OCI-LY7 (cell line): ENCODE results near the gene ACSL6. TPM values are rescaled to one million over a fixed set of nuclear protein-coding genes. Genes with fewer than 3 reads are reported as not detected.

Experiments used
- BruUV-seq: library from RNA; stranded (reverse); fragments of 400-500 nt; replicated peaks from 2 replicates; lab custom pipeline; 2021; lab: Mats Ljungman, UMichigan
- CTCF ChIA-PET: fragments of 300-600 bp; sonication (Branson Sonifier 250); formaldehyde crosslinking; loops from one replicate; lab custom pipeline; 2022; ENCODE audit warnings: antibody characterized with exemption; ENCODE audit not compliant: unreplicated experiment; lab: Charles Lee
- POLR2A ChIA-PET: fragments of 300-600 bp; sonication (Branson Sonifier 250); formaldehyde crosslinking; loops from one replicate; lab custom pipeline; 2022; ENCODE audit warnings: antibody characterized with exemption; lab: Charles Lee
- DNase-seq: peaks from one replicate; pipeline ENCODE4 v3.0.0-alpha.2; 2015; ENCODE audit warnings: low spot score
- H2AFZ ChIP-seq: fragments of 200-600 bp; sonication (generic), shearing (Covaris generic); 2 replicates; pipeline ENCODE4 v1.6.1; 2014; ENCODE audit warnings: mild to moderate bottlenecking, antibody characterized with exemption, low read length, moderate library complexity
- H3K27ac ChIP-seq: fragments of 200-600 bp; sonication (generic); 2 replicates; pipeline ENCODE4 v1.5.1; 2014; ENCODE audit warnings: mixed run types, low read depth, mild to moderate bottlenecking, moderate library complexity, low read length, inconsistent platforms; ENCODE audit not compliant: poor library complexity, severe bottlenecking
- H3K36me3 ChIP-seq: fragments of 200-600 bp; sonication (generic); 2 replicates; pipeline ENCODE4 v1.6.1; 2014; ENCODE audit warnings: mild to moderate bottlenecking, antibody characterized with exemption, low read length, moderate library complexity, mixed read lengths; ENCODE audit not compliant: insufficient read depth
- H3K4me1 ChIP-seq: fragments of 200-600 bp; sonication (generic); 2 replicates; pipeline ENCODE4 v1.5.1; 2014; ENCODE audit warnings: mild to moderate bottlenecking, low read length; ENCODE audit not compliant: insufficient read depth, poor library complexity, severe bottlenecking
- H3K4me2 ChIP-seq: fragments of 200-600 bp; sonication (generic); 2 replicates; pipeline ENCODE4 v1.6.1; 2014; ENCODE audit warnings: mild to moderate bottlenecking, low read length
- H3K4me3 ChIP-seq: fragments of 200-600 bp; sonication (generic); 2 replicates; pipeline ENCODE4 v1.5.1; 2014; ENCODE audit warnings: mild to moderate bottlenecking, low read depth, low read length; ENCODE audit not compliant: poor library complexity, severe bottlenecking
- H3K79me2 ChIP-seq: fragments of 200-600 bp; sonication (generic); 2 replicates; pipeline ENCODE4 v1.6.1; 2016; ENCODE audit warnings: low read depth, mild to moderate bottlenecking, low read length, moderate library complexity, mixed read lengths; ENCODE audit not compliant: insufficient read depth
- H3K9me2 ChIP-seq: fragments of 200-600 bp; sonication (generic); 2 replicates; pipeline ENCODE4 v1.6.1; 2016; ENCODE audit warnings: mild to moderate bottlenecking, low read length, mixed read lengths; ENCODE audit not compliant: insufficient read depth
- H3K9me3 ChIP-seq: fragments of 200-600 bp; sonication (generic); 2 replicates; pipeline ENCODE4 v1.6.1; 2014; ENCODE audit warnings: mild to moderate bottlenecking, mixed run types, low read length, mixed read lengths
- H4K20me1 ChIP-seq: fragments of 200-600 bp; sonication (generic); 2 replicates; pipeline ENCODE4 v1.6.1; 2014; ENCODE audit warnings: mild to moderate bottlenecking, antibody characterized with exemption, low read length, moderate library complexity, mixed read lengths; ENCODE audit not compliant: insufficient read depth
- EZH2phosphoT487 ChIP-seq: fragments of 200-600 bp; sonication (generic); IDR thresholded peaks from 2 replicates; pipeline ENCODE4 v1.6.1; 2018; ENCODE audit warnings: low read depth, borderline replicate concordance, mild to moderate bottlenecking, mixed run types, antibody characterized with exemption, low read length, moderate library complexity, mixed read lengths
- intact Hi-C: fragments of 100-400 bp; cut with micrococcal nuclease; formaldehyde crosslinking; loops from one replicate; pipeline ENCODE4 v1.10.0; 2022; ENCODE audit not compliant: unreplicated experiment
- total RNA-seq, 2 experiments: library from RNA; depleted of rRNA in 1 of 2; stranded (reverse); fragments of >200 nt in 1 of 2; shearing (Covaris generic) in 1 of 2; gene quantifications; 2 replicates each; pipeline ENCODE4 v1.2.3, GENCODE V29; 2014 to 2022
- TF ChIP-seq, protein P1 (sequence below): fragments of 200-600 bp; sonication (generic); conservative IDR thresholded peaks from 2 replicates; pipeline ENCODE4 v1.5.1; 2014; ENCODE audit warnings: mild to moderate bottlenecking, antibody characterized with exemption, low read length, moderate library complexity, mixed read lengths

Gene ACSL6
- total RNA-seq, 2 experiments from 2014 or later = not detected

DNA sequence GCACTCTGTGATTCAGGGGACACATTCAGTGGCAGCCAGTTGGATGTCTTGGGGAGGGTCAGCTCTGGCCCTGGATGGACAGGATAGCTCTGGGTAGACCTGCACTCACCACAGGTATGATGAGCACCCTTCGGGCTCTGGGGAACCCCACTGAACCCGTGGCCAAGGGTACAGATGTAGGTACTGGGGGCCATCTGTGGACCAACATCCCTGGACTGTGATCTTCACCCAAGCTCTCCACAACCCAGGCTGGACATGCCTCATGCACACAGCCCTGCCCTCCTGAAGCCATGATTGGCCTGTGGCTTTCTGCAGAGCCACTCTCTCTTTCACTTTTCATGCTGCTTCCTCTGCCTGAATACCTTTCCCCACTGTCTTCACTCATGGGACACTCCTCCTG is 15.6 kb upstream of the ACSL6 start:
- H3K4me2 ChIP-seq = no peak overlapping the region
- H3K79me2 ChIP-seq = no peaks in the 10 kb centered on the region
- no TSS peak for BruUV-seq
- H3K9me2 ChIP-seq = no peaks in the 10 kb centered on the region
- ChIA-PET POLR2A (interaction anchor here (0.6 kb wide), 1 partner anchor 223 kb away, joined by 3 read pairs; no protein-coding TSS in a partner anchor), CTCF (no interaction called here)
- H3K9me3 ChIP-seq = no peaks in the 10 kb centered on the region
- intact Hi-C loops = no loop called here
- no peak overlapping the region for H3K4me3 ChIP-seq
- H3K27ac ChIP-seq = no peak overlapping the region
- no peak for DNase-seq
- H3K4me1 ChIP-seq = no peaks in the 10 kb centered on the region
- H2AFZ ChIP-seq = no peak overlapping the region
- TF ChIP-seq, protein P1, sequence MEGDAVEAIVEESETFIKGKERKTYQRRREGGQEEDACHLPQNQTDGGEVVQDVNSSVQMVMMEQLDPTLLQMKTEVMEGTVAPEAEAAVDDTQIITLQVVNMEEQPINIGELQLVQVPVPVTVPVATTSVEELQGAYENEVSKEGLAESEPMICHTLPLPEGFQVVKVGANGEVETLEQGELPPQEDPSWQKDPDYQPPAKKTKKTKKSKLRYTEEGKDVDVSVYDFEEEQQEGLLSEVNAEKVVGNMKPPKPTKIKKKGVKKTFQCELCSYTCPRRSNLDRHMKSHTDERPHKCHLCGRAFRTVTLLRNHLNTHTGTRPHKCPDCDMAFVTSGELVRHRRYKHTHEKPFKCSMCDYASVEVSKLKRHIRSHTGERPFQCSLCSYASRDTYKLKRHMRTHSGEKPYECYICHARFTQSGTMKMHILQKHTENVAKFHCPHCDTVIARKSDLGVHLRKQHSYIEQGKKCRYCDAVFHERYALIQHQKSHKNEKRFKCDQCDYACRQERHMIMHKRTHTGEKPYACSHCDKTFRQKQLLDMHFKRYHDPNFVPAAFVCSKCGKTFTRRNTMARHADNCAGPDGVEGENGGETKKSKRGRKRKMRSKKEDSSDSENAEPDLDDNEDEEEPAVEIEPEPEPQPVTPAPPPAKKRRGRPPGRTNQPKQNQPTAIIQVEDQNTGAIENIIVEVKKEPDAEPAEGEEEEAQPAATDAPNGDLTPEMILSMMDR = no peak
- TF ChIP-seq EZH2phosphoT487 = no peak
- H3K36me3 ChIP-seq = no peaks in the 10 kb centered on the region
- no peaks in the 10 kb centered on the region for H4K20me1 ChIP-seq

DNA sequence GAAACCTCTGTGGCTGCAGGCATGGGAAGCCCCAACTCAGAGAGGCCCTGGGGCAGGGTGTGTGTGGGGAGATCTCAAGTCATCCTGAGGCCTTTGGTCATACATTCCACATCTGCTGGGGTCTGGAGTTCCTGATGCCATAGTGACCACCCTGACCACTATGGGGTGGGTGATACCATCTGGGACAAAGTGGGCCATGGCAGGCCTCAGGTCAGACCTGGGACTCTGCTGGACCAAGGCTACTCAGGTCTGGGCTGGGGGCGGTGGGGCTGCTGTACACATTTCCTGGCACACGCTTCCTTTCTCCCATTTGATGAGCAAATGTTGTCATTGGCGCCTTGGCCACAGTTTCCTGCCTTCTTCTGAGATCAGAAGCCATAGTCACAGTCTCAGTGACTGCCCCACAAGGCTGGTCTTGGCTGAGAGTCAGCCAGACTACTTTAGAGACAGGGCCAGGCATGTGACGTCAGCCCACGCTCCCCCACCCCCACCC is 15.1 kb upstream of the ACSL6 start:
- H2AFZ ChIP-seq = no peak overlapping the region
- H3K36me3 ChIP-seq = no peaks in the 10 kb centered on the region
- intact Hi-C loops = no loop called here
- no peaks in the 10 kb centered on the region for H3K4me1 ChIP-seq
- no peak for DNase-seq
- ChIA-PET POLR2A (interaction anchor here (0.6 kb wide), 1 partner anchor 224 kb away, joined by 3 read pairs; no protein-coding TSS in a partner anchor), CTCF (no interaction called here)
- H3K4me2 ChIP-seq = no peak overlapping the region
- no peaks in the 10 kb centered on the region for H4K20me1 ChIP-seq
- H3K9me3 ChIP-seq = no peaks in the 10 kb centered on the region
- H3K4me3 ChIP-seq = no peak overlapping the region
- no peaks in the 10 kb centered on the region for H3K9me2 ChIP-seq
- TF ChIP-seq, protein P1 = no peak
- TF ChIP-seq EZH2phosphoT487 = no peak
- BruUV-seq = no TSS peak
- no peaks in the 10 kb centered on the region for H3K79me2 ChIP-seq
- no peak overlapping the region for H3K27ac ChIP-seq

DNA sequence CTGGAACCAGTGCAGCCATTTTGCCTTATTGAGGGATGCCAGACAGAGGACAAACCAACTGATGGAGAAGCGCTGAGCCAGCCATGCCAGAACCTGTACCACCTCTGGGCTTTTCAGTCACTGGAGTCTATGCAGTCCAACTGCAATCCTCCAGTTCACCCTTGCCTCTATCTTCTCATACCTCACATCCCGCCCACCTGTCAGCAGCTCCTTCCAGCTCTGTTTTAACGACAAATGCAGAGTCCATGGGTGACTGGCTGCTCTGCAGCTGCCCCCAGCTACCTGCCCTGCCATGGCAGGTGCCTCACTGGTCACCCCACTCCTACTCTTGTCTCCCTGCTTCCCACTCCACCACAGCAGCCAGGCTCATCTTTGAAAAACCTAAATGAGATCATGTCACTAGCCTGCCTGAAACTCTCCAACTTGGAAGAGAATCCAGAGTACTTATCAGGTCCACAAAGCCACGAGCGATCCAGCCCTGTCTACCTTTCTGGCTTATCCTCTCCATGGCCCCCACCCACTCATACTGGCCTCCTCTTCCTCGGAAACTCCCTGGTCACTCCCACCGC is 14.0 kb upstream of the ACSL6 start:
- POLR2A ChIA-PET = no interaction called here

More for the DNA sequence above, 14.0 kb upstream of the ACSL6 start:
- H3K9me3 ChIP-seq = no peaks in the 10 kb centered on the region
- H2AFZ ChIP-seq = no peak overlapping the region
- no peaks in the 10 kb centered on the region for H3K9me2 ChIP-seq
- H3K36me3 ChIP-seq = no peaks in the 10 kb centered on the region
- no TSS peak for BruUV-seq
- TF ChIP-seq EZH2phosphoT487 = no peak
- TF ChIP-seq, protein P1 = no peak
- H3K4me2 ChIP-seq = no peak overlapping the region
- no peaks in the 10 kb centered on the region for H3K4me1 ChIP-seq
- H4K20me1 ChIP-seq = no peaks in the 10 kb centered on the region
- no peak for DNase-seq
- intact Hi-C loops = no loop called here
- no peak overlapping the region for H3K4me3 ChIP-seq
- CTCF ChIA-PET = no interaction called here
- H3K27ac ChIP-seq = no peak overlapping the region
- no peaks in the 10 kb centered on the region for H3K79me2 ChIP-seq
